ENCODE results near the gene PDZD2.
"Not testable (repeated sequence)": the region's sequence is repeated elsewhere in the genome, so short reads cannot be mapped to it uniquely, and the experiment has no call there.

The PDZD2 gene

GRCh38 chr5:32031089-32031488, 392.2 kb downstream of the PDZD2 start:
- H3K27ac ChIP-seq, result no peak overlapping the region
- TF ChIP-seq ZFX (IDR thresholded peaks at IDR 0.05; ENCODE audit: borderline replicate concordance), result no peak
- TF ChIP-seq CTCF (IDR thresholded peaks at IDR 0.05), result no peak

- H3K27ac ChIP-seq, result no peak overlapping the region
- no peak for TF ChIP-seq CTCF (IDR thresholded peaks at IDR 0.05)
- TF ChIP-seq ZFX (IDR thresholded peaks at IDR 0.05; ENCODE audit: borderline replicate concordance), result no peak
Measured at GRCh38 chr5:32038523-32038922, 399.6 kb downstream of the PDZD2 start.

DNA sequence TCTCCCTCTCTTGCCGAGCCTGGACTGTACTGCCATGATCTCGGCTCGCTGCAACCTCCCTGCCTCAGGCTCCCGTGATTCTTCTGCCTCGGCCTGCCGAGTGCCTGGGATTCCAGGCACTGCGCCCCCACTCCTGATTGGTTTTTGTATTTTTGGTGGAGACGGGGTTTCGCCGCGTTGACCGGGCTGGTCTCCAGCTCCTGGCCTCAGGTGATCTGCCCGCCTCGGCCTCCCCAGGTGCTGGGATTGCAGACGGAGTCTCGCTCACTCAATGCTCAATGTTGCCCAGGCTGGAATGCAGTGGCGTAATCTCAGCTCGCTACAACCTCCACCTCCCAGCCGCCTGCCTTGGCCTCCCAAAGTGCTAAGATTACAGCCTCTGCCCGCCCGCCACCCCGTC, 400.2 kb downstream of the PDZD2 start:
- H3K27ac ChIP-seq, result not testable (repeated sequence)

- H3K27ac ChIP-seq, result not testable (repeated sequence)
Measured at GRCh38 chr5:32039601-32040000, 400.7 kb downstream of the PDZD2 start.

- not testable (repeated sequence) for H3K27ac ChIP-seq
Measured at GRCh38 chr5:32040181-32040695, 401.3 kb downstream of the PDZD2 start.

DNA sequence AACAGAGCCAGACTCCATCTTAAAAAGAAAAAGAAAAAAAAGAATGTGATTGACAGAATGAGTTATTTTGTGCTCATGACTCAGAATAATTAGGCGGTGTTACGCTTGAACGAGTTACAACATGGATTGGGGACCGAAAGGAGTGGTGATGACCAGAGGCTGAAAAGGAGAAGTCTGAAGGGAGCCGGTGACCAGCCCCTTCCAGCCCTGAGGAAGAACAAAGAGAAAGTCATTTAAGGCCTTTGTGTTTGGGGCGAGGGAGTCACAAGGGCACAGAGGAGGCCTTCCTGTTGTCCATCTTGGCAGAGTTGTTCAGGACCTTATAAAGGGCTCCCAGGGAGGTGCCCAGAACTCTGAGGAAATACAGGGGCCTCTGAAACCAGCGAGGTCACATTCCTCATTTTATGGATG, 403.6 kb downstream of the PDZD2 start:
- TF ChIP-seq CTCF (IDR thresholded peaks at IDR 0.05) (no peak), ZFX (IDR thresholded peaks at IDR 0.05; ENCODE audit: borderline replicate concordance) (no peak)
- H3K27ac ChIP-seq, result no peak overlapping the region

GRCh38 chr5:32043105-32043504, 404.2 kb downstream of the PDZD2 start:
- H3K27ac ChIP-seq, result no peak overlapping the region
- no peak for TF ChIP-seq ZFX (IDR thresholded peaks at IDR 0.05; ENCODE audit: borderline replicate concordance)
- TF ChIP-seq CTCF (IDR thresholded peaks at IDR 0.05), result no peak

- no peak overlapping the region for H3K27ac ChIP-seq
- TF ChIP-seq ZFX (IDR thresholded peaks at IDR 0.05; ENCODE audit: borderline replicate concordance), result no peak
- no peak for TF ChIP-seq CTCF (IDR thresholded peaks at IDR 0.05)
Measured at GRCh38 chr5:32044434-32044833, 405.5 kb downstream of the PDZD2 start.

DNA sequence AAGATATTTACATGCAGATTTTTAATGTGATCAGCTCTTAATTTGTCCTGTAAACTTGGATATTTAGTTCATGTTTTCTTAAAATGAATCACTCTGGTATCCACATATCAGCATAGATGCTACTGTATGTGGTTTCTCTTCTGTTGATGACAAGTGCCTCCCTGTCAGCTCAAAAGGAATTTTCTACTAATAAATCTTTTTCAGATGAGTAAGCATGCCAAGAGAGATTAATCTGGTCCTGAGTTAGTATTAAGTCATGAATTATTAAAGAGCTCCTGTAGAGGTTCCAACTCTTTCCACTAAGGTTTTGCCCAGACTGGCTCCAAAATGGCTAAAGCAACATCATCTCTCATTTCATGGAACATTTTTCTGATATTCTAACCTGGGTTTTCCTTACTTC, 406.0 kb downstream of the PDZD2 start:
- TF ChIP-seq ZFX (IDR thresholded peaks at IDR 0.05; ENCODE audit: borderline replicate concordance) (no peak), CTCF (IDR thresholded peaks at IDR 0.05) (no peak)
- H3K27ac ChIP-seq, result no peak overlapping the region

Data from 22Rv1 (cell line).